CD4-positive, CD25-positive, alpha-beta regulatory T cell (primary cell): ENCODE data around the gene TCFL5. TPM values are rescaled to one million over a fixed set of nuclear protein-coding genes. Genes with fewer than 3 reads are reported as not detected.

Source experiments
- ATAC-seq, 2 donors: fragments of 150-1000 bp; cut with Tn5 transposase; one replicate each; pipeline ENCODE4 v1.10.0; 2021; ENCODE audit warnings: low read depth in 2 of 2, moderate number of reproducible peaks in 2 of 2, moderate library complexity in 1 of 2
- DNase-seq, 3 donors: peaks; one replicate each; pipeline versions ENCODE4 v3.0.0 to v3.0.0-alpha.2; 2012 to 2022; ENCODE audit warnings: mixed read lengths in 1 of 3
- H3K27ac ChIP-seq: one replicate; pipeline ENCODE4 v1.7.0; 2013; ENCODE audit warnings: mild to moderate bottlenecking, low read length; ENCODE audit not compliant: insufficient read depth, poor library complexity, severe bottlenecking
- H3K27me3 ChIP-seq: one replicate; pipeline ENCODE4 v1.7.0; 2013; ENCODE audit warnings: low read length; ENCODE audit not compliant: control insufficient read depth, insufficient read depth
- H3K36me3 ChIP-seq: one replicate; pipeline ENCODE4 v1.7.0; 2013; ENCODE audit warnings: mild to moderate bottlenecking, low read length, moderate library complexity; ENCODE audit not compliant: control insufficient read depth, insufficient read depth
- H3K4me1 ChIP-seq: 2 replicates; pipeline ENCODE4 v1.7.0; 2013; ENCODE audit warnings: mild to moderate bottlenecking, low read length; ENCODE audit not compliant: insufficient read depth, control insufficient read depth, poor library complexity, severe bottlenecking
- H3K4me3 ChIP-seq: one replicate; pipeline ENCODE4 v1.7.0; 2013; ENCODE audit warnings: low read depth, mild to moderate bottlenecking, low read length, moderate library complexity
- H3K9me3 ChIP-seq, 2 experiments: 1 replicate in 1 of 2; 2 replicates in 1 of 2; pipeline ENCODE4 v1.7.0; 2013; ENCODE audit warnings: low read length in 2 of 2, mild to moderate bottlenecking in 1 of 2, moderate library complexity in 1 of 2; ENCODE audit not compliant: control insufficient read depth in 2 of 2
- H3K27ac Mint-ChIP-seq, 3 donors: one replicate each; pipeline ENCODE4 v1.8.0; 2020 to 2022; ENCODE audit warnings: mild to moderate bottlenecking in 3 of 3, mixed read lengths in 3 of 3, moderate library complexity in 2 of 3
- H3K27me3 Mint-ChIP-seq: one replicate; pipeline ENCODE4 v1.8.0; 2022; ENCODE audit warnings: mild to moderate bottlenecking, mixed read lengths
- H3K36me3 Mint-ChIP-seq: one replicate; pipeline ENCODE4 v1.8.0; 2020; ENCODE audit warnings: mixed read lengths
- H3K4me1 Mint-ChIP-seq, 4 donors: one replicate each; pipeline ENCODE4 v1.8.0; 2020 to 2022; ENCODE audit warnings: mixed read lengths in 4 of 4, mild to moderate bottlenecking in 1 of 4
- H3K4me3 Mint-ChIP-seq, 4 donors: one replicate each; pipeline ENCODE4 v1.8.0; 2020 to 2022; ENCODE audit warnings: mild to moderate bottlenecking in 4 of 4, mixed read lengths in 4 of 4, moderate library complexity in 3 of 4
- H3K9me3 Mint-ChIP-seq, 7 donors: one replicate each; pipeline ENCODE4 v1.8.0; 2020 to 2022; ENCODE audit warnings: mixed read lengths in 7 of 7, mild to moderate bottlenecking in 3 of 7, moderate library complexity in 2 of 7
- polyA plus RNA-seq, 4 donors: library from polyadenylated mRNA; unstranded; fragments of 300-500 nt; fragmentation: Illumina TruSeq; gene quantifications; one replicate each; pipeline ENCODE4 v1.2.3, GENCODE V29; 2021
- total RNA-seq: library from RNA; stranded (reverse); gene quantifications from one replicate; pipeline ENCODE4 v1.2.3, GENCODE V29; 2022

Gene TCFL5
- total and polyA plus RNA-seq, 5 donors from 2014 or later: 0.53 to 3.8 (median 1.2) TPM

DNA sequence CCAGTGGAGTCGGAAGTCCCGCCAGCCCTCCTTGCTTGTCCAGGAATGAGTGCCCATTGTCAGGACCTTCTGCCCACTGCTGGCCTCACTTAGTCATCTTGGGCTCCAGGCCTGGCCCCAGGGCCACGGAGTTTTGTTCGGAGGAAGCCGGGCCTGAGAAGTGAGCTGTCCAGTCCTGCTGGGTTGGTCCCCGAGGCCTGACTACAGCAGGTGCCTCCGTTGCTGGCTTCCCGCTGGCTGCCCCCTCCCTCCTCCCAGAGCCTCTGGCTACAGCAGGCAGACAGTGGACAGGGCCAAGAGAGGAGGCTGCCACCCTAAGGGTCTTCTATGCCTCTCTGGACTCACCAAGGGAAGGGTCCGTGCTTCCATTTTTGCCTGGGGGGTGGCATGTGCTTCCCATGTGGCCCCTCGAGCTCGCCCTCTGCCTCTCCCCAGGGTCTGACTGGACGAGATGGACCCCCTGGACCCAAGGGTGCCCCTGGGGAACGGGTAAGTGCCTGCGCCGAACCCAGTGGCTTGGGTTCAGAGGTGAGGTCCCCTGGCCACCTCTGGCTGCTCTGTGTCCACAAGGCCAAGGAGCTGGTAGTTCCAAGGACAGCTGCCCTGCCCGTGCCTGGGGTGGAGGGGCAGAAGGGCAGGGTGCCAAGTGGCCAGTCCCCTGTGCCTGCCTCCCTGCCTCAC is 42.0 kb downstream of the TCFL5 start:
- Mint-ChIP-seq H3K27me3 (peaks cover 24% of the 10 kb centered on the region), H3K36me3 (no peaks in the 10 kb centered on the region), H3K4me3 (no peak overlapping the region), H3K9me3 (no peaks in the 10 kb centered on the region), H3K4me1 (peaks cover 0 to 18% (median 4%) of the 10 kb centered on the region in 4 donors), H3K27ac (no peak overlapping the region)
- peaks cover 24% of the 10 kb centered on the region for H3K4me1 ChIP-seq
- no peaks in the 10 kb centered on the region for H3K36me3 ChIP-seq
- no peaks in the 10 kb centered on the region for H3K27me3 ChIP-seq
- no peak for ATAC-seq
- no peak overlapping the region for H3K27ac ChIP-seq
- DNase-seq: no peak
- no peak overlapping the region for H3K4me3 ChIP-seq
- no peaks in the 10 kb centered on the region for H3K9me3 ChIP-seq

- H3K27me3 ChIP-seq: no peaks in the 10 kb centered on the region
- peaks cover 0 to 18% (median 4%) of the 10 kb centered on the region in 4 donors for H3K4me1 Mint-ChIP-seq
- no peaks in the 10 kb centered on the region for H3K9me3 Mint-ChIP-seq
- H3K4me3 Mint-ChIP-seq: no peak overlapping the region
- DNase-seq (no peak), ATAC-seq (no peak)
- H3K4me3 ChIP-seq: no peak overlapping the region
- H3K9me3 ChIP-seq: no peaks in the 10 kb centered on the region
- H3K36me3 Mint-ChIP-seq: no peaks in the 10 kb centered on the region
- H3K27ac Mint-ChIP-seq: no peak overlapping the region
- peaks cover 1% of the 10 kb centered on the region for H3K36me3 ChIP-seq
- H3K27me3 Mint-ChIP-seq: peaks cover 30% of the 10 kb centered on the region
- H3K4me1 ChIP-seq: peaks cover 18% of the 10 kb centered on the region
- no peak overlapping the region for H3K27ac ChIP-seq
Measured at GRCh38 chr20:62818592-62819493, 42.8 kb downstream of the TCFL5 start.

- Histone ChIP-seq H3K27ac (no peak overlapping the region), H3K4me3 (no peak overlapping the region), H3K27me3 (no peaks in the 10 kb centered on the region), H3K9me3 (no peaks in the 10 kb centered on the region), H3K36me3 (peaks cover 2% of the 10 kb centered on the region), H3K4me1 (peaks cover 18% of the 10 kb centered on the region)
- ATAC-seq (no peak), DNase-seq (no peak)
- Mint-ChIP-seq H3K4me3 (peak overlapping the region in 1 of 4 donors; percentile 24), H3K4me1 (peaks cover 0 to 18% (median 4%) of the 10 kb centered on the region in 4 donors), H3K27me3 (peaks cover 30% of the 10 kb centered on the region), H3K9me3 (no peaks in the 10 kb centered on the region), H3K27ac (no peak overlapping the region), H3K36me3 (no peaks in the 10 kb centered on the region)
Measured at GRCh38 chr20:62817975-62818591, 43.5 kb downstream of the TCFL5 start.

DNA sequence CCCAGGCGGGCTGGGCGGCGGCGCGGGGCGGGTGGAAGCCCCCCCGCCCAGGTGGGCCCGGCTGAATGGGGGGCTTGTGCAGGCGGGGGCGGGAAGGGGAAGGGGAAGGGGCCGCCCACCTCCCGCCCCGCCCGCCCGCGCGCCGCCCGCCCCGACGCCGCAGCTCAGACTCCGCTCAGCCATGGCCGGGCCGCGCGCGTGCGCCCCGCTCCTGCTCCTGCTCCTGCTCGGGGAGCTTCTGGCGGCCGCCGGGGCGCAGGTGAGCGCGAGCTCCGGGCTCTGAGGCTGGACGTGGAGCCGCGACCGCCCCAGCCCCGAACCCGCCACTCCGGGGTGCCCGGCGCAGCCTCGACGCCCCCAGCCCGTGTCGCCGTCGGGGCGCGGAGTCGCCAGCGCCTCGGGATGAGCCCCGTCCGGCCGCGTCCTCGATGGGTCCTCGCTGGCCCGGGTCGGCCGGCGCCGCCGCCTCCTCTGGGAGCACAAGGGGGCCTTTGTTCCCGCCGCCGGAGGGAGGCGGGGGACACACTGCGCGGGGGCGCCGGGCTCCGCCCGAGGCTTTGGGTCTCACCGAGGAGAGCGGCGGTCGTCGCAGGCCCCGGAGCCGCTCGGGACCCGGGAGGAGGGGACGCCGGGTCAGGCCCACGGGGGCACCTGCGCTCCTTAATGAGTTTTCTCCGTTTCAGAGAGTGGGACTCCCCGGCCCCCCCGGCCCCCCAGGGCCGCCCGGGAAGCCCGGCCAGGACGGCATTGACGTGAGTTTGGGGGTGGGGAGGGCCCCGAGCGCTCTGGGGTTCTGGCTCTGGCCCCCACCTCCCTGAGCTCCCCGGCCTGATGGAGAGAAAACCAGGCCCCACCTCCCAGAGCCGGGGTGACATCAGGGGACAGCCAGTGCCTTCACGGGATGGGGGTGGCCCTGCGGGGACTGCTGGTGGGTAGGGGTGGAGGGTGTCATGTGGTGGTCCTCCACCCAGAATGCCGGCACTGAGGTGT is 44.4 kb downstream of the TCFL5 start, which contains the start of gene COL9A3:
COL9A3 (plus strand) TSS at position 167 of the 990 bp plus-strand sequence; CDS start at position 182, 15 bp downstream.
- Mint-ChIP-seq H3K27me3 (peaks cover 30% of the 10 kb centered on the region), H3K36me3 (no peaks in the 10 kb centered on the region), H3K4me3 (peak within 1 kb of the TSS in 2 of 4 donors; percentile 61 to 62), H3K4me1 (peaks cover 0 to 16% (median 4%) of the 10 kb centered on the region in 4 donors), H3K27ac (no peak within 1 kb of the TSS), H3K9me3 (no peaks in the 10 kb centered on the region)
- Histone ChIP-seq H3K4me1 (peaks cover 18% of the 10 kb centered on the region), H3K9me3 (no peaks in the 10 kb centered on the region), H3K36me3 (peaks cover 6% of the 10 kb centered on the region), H3K4me3 (no peak within 1 kb of the TSS), H3K27me3 (no peaks in the 10 kb centered on the region), H3K27ac (no peak within 1 kb of the TSS)
- ATAC-seq: no peak
- no peak for DNase-seq

DNA sequence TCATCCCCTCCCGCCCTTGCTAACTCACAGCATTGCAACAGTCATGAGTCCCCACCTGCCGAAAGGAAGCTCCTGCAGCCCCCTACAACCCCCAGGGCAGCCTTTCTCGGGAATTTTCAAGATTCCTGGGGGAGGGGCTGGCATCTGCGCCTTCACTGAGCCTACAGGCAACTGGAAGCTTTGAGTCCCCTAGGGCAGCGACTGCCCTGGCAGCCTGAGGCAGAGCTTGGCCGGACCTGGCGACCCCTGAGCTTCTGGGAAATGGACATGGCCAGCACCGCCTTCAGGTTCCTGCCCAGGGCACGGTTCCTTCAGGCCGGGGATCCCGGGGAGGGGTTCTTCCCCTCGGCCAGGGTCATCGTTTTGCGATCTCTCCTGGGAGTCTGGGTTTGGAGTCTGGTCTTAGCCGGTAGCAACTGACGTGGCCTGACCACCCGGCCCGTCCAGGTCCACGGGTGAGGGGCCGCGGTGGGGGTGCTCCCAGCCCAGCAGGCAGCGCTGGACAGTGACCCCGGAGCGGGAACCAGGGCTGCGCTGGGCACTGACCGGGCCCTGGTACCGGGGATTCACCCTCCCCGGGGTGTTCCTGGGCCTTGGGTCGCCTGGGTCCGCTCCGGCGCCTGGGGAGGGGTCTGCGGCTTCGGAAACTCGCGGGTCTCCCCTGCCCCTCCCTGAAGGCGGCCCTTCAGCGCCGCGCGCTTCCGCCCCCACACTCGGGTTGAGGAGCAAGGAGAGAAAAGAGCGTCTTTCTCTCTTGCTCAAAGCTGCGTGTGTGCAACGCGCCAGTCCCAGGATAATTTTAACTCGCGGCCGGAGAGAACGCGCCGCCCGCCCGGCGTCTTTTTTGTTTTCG is 45.4 kb downstream of the TCFL5 start:
- Mint-ChIP-seq H3K27ac (no peak overlapping the region), H3K36me3 (peaks cover 3% of the 10 kb centered on the region), H3K27me3 (peaks cover 30% of the 10 kb centered on the region), H3K4me3 (peak overlapping the region in 2 of 4 donors; percentile 61 to 62), H3K9me3 (no peaks in the 10 kb centered on the region), H3K4me1 (peaks cover 0 to 17% (median 4%) of the 10 kb centered on the region in 4 donors)
- Histone ChIP-seq H3K27ac (no peak overlapping the region), H3K9me3 (no peaks in the 10 kb centered on the region), H3K36me3 (peaks cover 15% of the 10 kb centered on the region), H3K27me3 (no peaks in the 10 kb centered on the region), H3K4me1 (peaks cover 18% of the 10 kb centered on the region), H3K4me3 (no peak overlapping the region)
- no peak for ATAC-seq
- DNase-seq: no peak

GRCh38 chr20:62815066-62815991 is 46.3 kb downstream of the TCFL5 start:
- Histone ChIP-seq H3K36me3 (peaks cover 22% of the 10 kb centered on the region), H3K27me3 (no peaks in the 10 kb centered on the region), H3K27ac (no peak overlapping the region), H3K4me3 (no peak overlapping the region), H3K9me3 (no peaks in the 10 kb centered on the region), H3K4me1 (peaks cover 18% of the 10 kb centered on the region)
- DNase-seq (no peak), ATAC-seq (peak in 1 of 2 donors; percentile 16)
- Mint-ChIP-seq H3K4me1 (peaks cover 0 to 17% (median 4%) of the 10 kb centered on the region in 4 donors), H3K36me3 (peaks cover 3% of the 10 kb centered on the region), H3K4me3 (peak overlapping the region; percentile 9 to 58 (median 52)), H3K27me3 (peaks cover 30% of the 10 kb centered on the region), H3K27ac (peak overlapping the region in 1 of 3 donors; percentile 91), H3K9me3 (no peaks in the 10 kb centered on the region)
